K562 (cell line): ENCODE results near the gene LCE2C. TPM values are rescaled to one million over a fixed set of nuclear protein-coding genes. Genes with fewer than 3 reads are reported as not detected.

ENCODE experiments used
- ATAC-seq: fragments of 200-7000 bp; cut with Tn5 transposase; 3 replicates; pipeline ENCODE4 v1.9.1; 2020; ENCODE audit warnings: moderate library complexity
- BruUV-seq: library from RNA; stranded (reverse); fragments of 400-500 nt; replicated peaks from 2 replicates; lab custom pipeline; 2021; lab: Mats Ljungman, UMichigan
- CTCF ChIA-PET: fragments of 300-600 bp; formaldehyde crosslinking; extraction: SDS; loops from one replicate; lab custom pipeline; 2021; ENCODE audit warnings: low intra/inter-chr PET ratio; lab: Yijun Ruan, JAX
- POLR2A ChIA-PET: fragments of 300-600, 350-650 bp; sonication (Branson Sonifier 250); formaldehyde crosslinking; extraction: SDS; loops from one replicate; lab custom pipeline; 2021; ENCODE audit warnings: antibody characterized with exemption, inconsistent platforms; lab: Yijun Ruan, JAX
- DNase-seq, 4 experiments: peaks; one replicate each; pipeline versions ENCODE4 v3.0.0 to v3.0.0-alpha.2; 2011 to 2018; ENCODE audit warnings: low spot score in 3 of 4, mixed read lengths in 3 of 4; ENCODE audit errors: extremely low read depth in 1 of 4
- FAIRE-seq: peaks from 2 replicates; lab custom pipeline; 2011; peaks lifted over from hg19 to GRCh38; lab: Jason Lieb, UNC
- H2AFZ ChIP-seq: 2 replicates; pipeline ENCODE4 v1.6.0; 2011; ENCODE audit warnings: low read depth, low read length, control low read depth, inconsistent platforms
- H3K27ac ChIP-seq: fragments of 200-600 bp; 3 replicates; pipeline ENCODE4 v1.8.0; 2011; ENCODE audit warnings: low read depth, mild to moderate bottlenecking, control low read depth, inconsistent platforms, low read length, moderate library complexity, mixed read lengths; ENCODE audit errors: extremely low read depth
- H3K27me3 ChIP-seq, 2 experiments: fragments of 300-600 bp in 1 of 2; 2 replicates in 1 of 2; 3 replicates in 1 of 2; pipeline versions ENCODE4 v1.6.0 to v1.8.0; 2011; ENCODE audit warnings: inconsistent platforms in 2 of 2, low read length in 2 of 2, mild to moderate bottlenecking in 1 of 2, mixed read lengths in 1 of 2, moderate library complexity in 1 of 2; ENCODE audit not compliant: control insufficient read depth in 2 of 2, insufficient read depth in 2 of 2
- H3K36me3 ChIP-seq: fragments of 300-600 bp; 3 replicates; pipeline ENCODE4 v1.8.0; 2011; ENCODE audit warnings: mild to moderate bottlenecking, low read length, inconsistent platforms; ENCODE audit not compliant: control insufficient read depth, insufficient read depth
- H3K4me1 ChIP-seq, 2 experiments: fragments of 200-600 bp in 1 of 2; replicated peaks in 1 of 2; 2 replicates in 1 of 2; 3 replicates in 1 of 2; pipeline versions ENCODE4 v1.5.1 to v1.8.0; 2011; ENCODE audit warnings: inconsistent platforms in 2 of 2, low read length in 2 of 2, mild to moderate bottlenecking in 1 of 2, mixed read lengths in 1 of 2, moderate library complexity in 1 of 2; ENCODE audit not compliant: control insufficient read depth in 2 of 2, insufficient read depth in 2 of 2
- H3K4me2 ChIP-seq: 2 replicates; pipeline ENCODE4 v1.6.1; 2011; ENCODE audit warnings: low read length, control low read depth, inconsistent platforms, mixed read lengths; ENCODE audit not compliant: insufficient read depth
- H3K4me3 ChIP-seq: fragments of 200-600 bp; sonication (generic), shearing (Covaris generic); 2 replicates; pipeline ENCODE4 v1.5.1; 2016; ENCODE audit warnings: control low read depth, inconsistent platforms
- H3K79me2 ChIP-seq: fragments of 200-600 bp; 3 replicates; pipeline ENCODE4 v1.8.0; 2011; ENCODE audit warnings: low read length, inconsistent platforms; ENCODE audit not compliant: control insufficient read depth, insufficient read depth
- H3K9ac ChIP-seq, 2 experiments: 2 replicates each; pipeline versions ENCODE4 v1.6.0 to v1.6.1; 2011; ENCODE audit warnings: low read depth in 2 of 2, low read length in 2 of 2, control low read depth in 1 of 2, inconsistent platforms in 1 of 2, mild to moderate bottlenecking in 1 of 2, mixed read lengths in 1 of 2; ENCODE audit not compliant: insufficient read depth in 1 of 2
- H3K9me1 ChIP-seq: one replicate; pipeline ENCODE4 v1.6.0; 2011; ENCODE audit warnings: inconsistent platforms, mild to moderate bottlenecking, low read length, moderate library complexity; ENCODE audit not compliant: control insufficient read depth, insufficient read depth
- H3K9me3 ChIP-seq: replicated peaks from 2 replicates; pipeline ENCODE4 v1.5.1; 2011; ENCODE audit warnings: low read depth, low read length, inconsistent platforms; ENCODE audit not compliant: control insufficient read depth, insufficient read depth
- H4K20me1 ChIP-seq: replicated peaks from 2 replicates; pipeline ENCODE4 v1.6.1; 2011; ENCODE audit warnings: low read length, inconsistent platforms, mixed read lengths; ENCODE audit not compliant: control insufficient read depth, insufficient read depth
- ESRRB ChIP-seq: fragments of 250-450 bp; sonication (Bioruptor Pico); IDR thresholded peaks from 2 replicates; pipeline ENCODE4 v1.5.0; 2020; ENCODE audit warnings: mild to moderate bottlenecking, moderate library complexity, borderline replicate concordance
- ETV1 ChIP-seq: fragments of 450-650 bp; conservative IDR thresholded peaks from 2 replicates; pipeline ENCODE4 v1.6.1; 2016; ENCODE audit warnings: missing genetic modification characterization, control low read depth, low read depth, missing compliant biosample characterization
- FOXA1 ChIP-seq: fragments of 450-650 bp; IDR thresholded peaks from 2 replicates; pipeline ENCODE4 v1.6.1; 2016; ENCODE audit warnings: mild to moderate bottlenecking, borderline replicate concordance
- FOXK1 ChIP-seq: sonication (generic); formaldehyde crosslinking; IDR thresholded peaks from 2 replicates; pipeline ENCODE4 v1.8.0; 2022; ENCODE audit warnings: missing genetic modification reagents, mild to moderate bottlenecking, borderline replicate concordance
- HDAC8 ChIP-seq: fragments of 450-650 bp; IDR thresholded peaks from 2 replicates; pipeline ENCODE4 v1.6.1; 2016; ENCODE audit warnings: mild to moderate bottlenecking, missing genetic modification characterization, moderate library complexity, missing compliant biosample characterization
- HMG20A ChIP-seq: fragments of 450-650 bp; formaldehyde crosslinking; conservative IDR thresholded peaks from 2 replicates; pipeline ENCODE4 v1.4.0; 2020; ENCODE audit warnings: mild to moderate bottlenecking, mixed read lengths
- NR1H2 ChIP-seq: sonication (generic); formaldehyde crosslinking; IDR thresholded peaks from 2 replicates; pipeline ENCODE4 v1.4.0; 2020; ENCODE audit warnings: mild to moderate bottlenecking, missing genetic modification reagents
- SOX6 ChIP-seq: fragments of 450-650 bp; IDR thresholded peaks from 2 replicates; pipeline ENCODE4 v1.6.1; 2014; ENCODE audit warnings: mild to moderate bottlenecking
- TGIF2 ChIP-seq: sonication (generic); formaldehyde crosslinking; IDR thresholded peaks from 2 replicates; pipeline ENCODE4 v1.8.1; 2022; ENCODE audit warnings: mild to moderate bottlenecking, missing genetic modification reagents, moderate library complexity
- TSC22D4 ChIP-seq: fragments of 450-650 bp; IDR thresholded peaks from 2 replicates; pipeline ENCODE4 v1.6.1; 2016; ENCODE audit warnings: missing genetic modification characterization, missing biosample characterization, control low read depth
- XRCC4 ChIP-seq: IDR thresholded peaks from one replicate; pipeline ENCODE4 v1.6.1; 2011; ENCODE audit not compliant: insufficient read depth, insufficient read length; ENCODE audit errors: extremely low read depth
- ZBTB7A ChIP-seq: IDR thresholded peaks from 2 replicates; pipeline ENCODE4 v1.6.1; 2011; ENCODE audit warnings: low read depth, mild to moderate bottlenecking, low read length, moderate library complexity, borderline replicate concordance; ENCODE audit not compliant: control insufficient read depth
- WGBS: fragments of 100-300 bp; shearing (Covaris generic); methylation state at CpG from one replicate; pipeline ENCODE4 v1.1.6; 2016; ENCODE audit warnings: low coverage, mixed read lengths; ENCODE audit not compliant: insufficient coverage; ENCODE audit errors: missing lambda C conversion rate; 5-methylcytosine and 5-hydroxymethylcytosine counted together
- in situ Hi-C: fragments of 300-500 bp; cut with MboI; formaldehyde crosslinking; loops from 4 replicates; pipeline ENCODE4 v1.15.0; 2018; ENCODE audit warnings: inconsistent platforms, mixed read lengths
- intact Hi-C: fragments of 100-400 bp; cut with micrococcal nuclease; formaldehyde crosslinking; loops from 2 replicates; pipeline ENCODE4 v1.14.2; 2022
- polyA plus RNA-seq, 8 experiments: library from polyadenylated mRNA; depleted of rRNA in 4 of 8; stranded (reverse) in 5 of 8; unstranded in 3 of 8; fragments of >200 nt; fragmentation: Nextera tagmentation in 2 of 8; fragmentation: Illumina TruSeq in 1 of 8; extraction: Ambion mirVana in 2 of 8; extraction: Trizol in 1 of 8; gene quantifications; 2 replicates each; pipeline versions ENCODE4 v1.2.1 to v1.2.3, GENCODE V29; 2011 to 2014; ENCODE audit warnings: inconsistent platforms in 1 of 8, missing spikeins in 1 of 8
- total RNA-seq, 7 experiments: library from RNA; depleted of rRNA in 6 of 7; stranded (reverse); fragments of >200 nt in 6 of 7; fragmentation: Illumina TruSeq in 2 of 7; extraction: Trizol in 2 of 7; gene quantifications; 2 replicates each; pipeline versions ENCODE4 v1.2.1 to v1.2.3, GENCODE V29; 2011 to 2021; ENCODE audit warnings: low replicate concordance in 1 of 7
- TF ChIP-seq, protein P1 (sequence below), 2 experiments: fragments of 450-650 bp; formaldehyde crosslinking in 1 of 2; IDR thresholded peaks; 2 replicates each; pipeline versions ENCODE4 v1.4.0 to v1.6.1; 2014 to 2020; ENCODE audit warnings: mild to moderate bottlenecking in 2 of 2, borderline replicate concordance in 1 of 2, low read depth in 1 of 2
- TF ChIP-seq, protein P2 (sequence below): fragments of 450-650 bp; IDR thresholded peaks from 2 replicates; pipeline ENCODE4 v1.6.1; 2018; ENCODE audit warnings: mild to moderate bottlenecking, low read depth; ENCODE audit not compliant: partially characterized antibody

LCE2C gene
- total and polyA plus RNA-seq, 9 of the 15 experiments (the other 6 are each of a cell fraction or from before 2014, with no cell fraction given): not detected

DNA sequence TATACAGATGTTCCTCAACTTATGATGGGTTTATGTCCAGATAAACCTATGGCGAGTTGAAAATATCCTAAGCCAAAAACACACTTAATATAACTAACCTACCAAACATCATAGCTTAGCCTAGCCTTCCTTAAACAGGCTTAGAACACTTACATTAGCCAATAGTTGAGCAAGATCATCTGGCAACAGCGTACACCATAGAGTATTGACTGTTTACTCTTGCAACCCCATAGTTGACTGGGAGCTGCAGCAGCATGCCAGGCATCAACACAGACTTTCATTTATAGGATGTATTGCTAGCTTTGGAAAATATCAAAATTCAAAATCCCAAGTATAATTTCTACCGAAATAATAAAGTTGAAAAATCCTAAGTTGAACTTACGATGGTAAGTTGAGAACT lies 17.4 kb upstream of the LCE2C start:
- ChIA-PET CTCF (no interaction called here), POLR2A (no interaction called here)
- Histone ChIP-seq H3K9ac (no peak overlapping the region), H3K27me3 (no peaks in the 10 kb centered on the region), H3K9me3 (no peaks in the 10 kb centered on the region), H3K4me3 (no peak overlapping the region), H3K9me1 (no peaks in the 10 kb centered on the region), H2AFZ (no peak overlapping the region), H3K79me2 (no peaks in the 10 kb centered on the region), H3K4me2 (no peak overlapping the region), H4K20me1 (no peaks in the 10 kb centered on the region), H3K27ac (no peak overlapping the region), H3K36me3 (no peaks in the 10 kb centered on the region), H3K4me1 (no peaks in the 10 kb centered on the region)
- BruUV-seq: no TSS peak
- 2% methylated on average over 4 of the region's 4 CpGs for WGBS
- DNase-seq (no peak), ATAC-seq (no peak), FAIRE-seq (no peak)
- in situ Hi-C loops (loop anchor here (10.0 kb wide), 1 partner anchor 567 kb away; no protein-coding TSS in a partner anchor), intact Hi-C loops (loop anchor here (10.0 kb wide), 2 partner anchors 87 to 537 kb away; no protein-coding TSS in a partner anchor)
- TF ChIP-seq SOX6 (no peak), NR1H2 (no peak), FOXK1 (CRISPR knock-in tag) (no peak), FOXA1 (no peak), TGIF2 (CRISPR knock-in tag) (no peak), XRCC4 (no peak), HDAC8 (no peak), ETV1 (tag) (no peak), HMG20A (no peak), TSC22D4 (no peak), ESRRB (CRISPR knock-in tag) (no peak), ZBTB7A (no peak)
- TF ChIP-seq, protein P1, sequence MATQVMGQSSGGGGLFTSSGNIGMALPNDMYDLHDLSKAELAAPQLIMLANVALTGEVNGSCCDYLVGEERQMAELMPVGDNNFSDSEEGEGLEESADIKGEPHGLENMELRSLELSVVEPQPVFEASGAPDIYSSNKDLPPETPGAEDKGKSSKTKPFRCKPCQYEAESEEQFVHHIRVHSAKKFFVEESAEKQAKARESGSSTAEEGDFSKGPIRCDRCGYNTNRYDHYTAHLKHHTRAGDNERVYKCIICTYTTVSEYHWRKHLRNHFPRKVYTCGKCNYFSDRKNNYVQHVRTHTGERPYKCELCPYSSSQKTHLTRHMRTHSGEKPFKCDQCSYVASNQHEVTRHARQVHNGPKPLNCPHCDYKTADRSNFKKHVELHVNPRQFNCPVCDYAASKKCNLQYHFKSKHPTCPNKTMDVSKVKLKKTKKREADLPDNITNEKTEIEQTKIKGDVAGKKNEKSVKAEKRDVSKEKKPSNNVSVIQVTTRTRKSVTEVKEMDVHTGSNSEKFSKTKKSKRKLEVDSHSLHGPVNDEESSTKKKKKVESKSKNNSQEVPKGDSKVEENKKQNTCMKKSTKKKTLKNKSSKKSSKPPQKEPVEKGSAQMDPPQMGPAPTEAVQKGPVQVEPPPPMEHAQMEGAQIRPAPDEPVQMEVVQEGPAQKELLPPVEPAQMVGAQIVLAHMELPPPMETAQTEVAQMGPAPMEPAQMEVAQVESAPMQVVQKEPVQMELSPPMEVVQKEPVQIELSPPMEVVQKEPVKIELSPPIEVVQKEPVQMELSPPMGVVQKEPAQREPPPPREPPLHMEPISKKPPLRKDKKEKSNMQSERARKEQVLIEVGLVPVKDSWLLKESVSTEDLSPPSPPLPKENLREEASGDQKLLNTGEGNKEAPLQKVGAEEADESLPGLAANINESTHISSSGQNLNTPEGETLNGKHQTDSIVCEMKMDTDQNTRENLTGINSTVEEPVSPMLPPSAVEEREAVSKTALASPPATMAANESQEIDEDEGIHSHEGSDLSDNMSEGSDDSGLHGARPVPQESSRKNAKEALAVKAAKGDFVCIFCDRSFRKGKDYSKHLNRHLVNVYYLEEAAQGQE (IDR thresholded peaks at IDR 0.05; ENCODE audit: borderline replicate concordance): no peak
- TF ChIP-seq, protein P1 (CRISPR knock-in tag; IDR thresholded peaks at IDR 0.05; ENCODE audit: low read depth): no peak
- TF ChIP-seq, protein P2, sequence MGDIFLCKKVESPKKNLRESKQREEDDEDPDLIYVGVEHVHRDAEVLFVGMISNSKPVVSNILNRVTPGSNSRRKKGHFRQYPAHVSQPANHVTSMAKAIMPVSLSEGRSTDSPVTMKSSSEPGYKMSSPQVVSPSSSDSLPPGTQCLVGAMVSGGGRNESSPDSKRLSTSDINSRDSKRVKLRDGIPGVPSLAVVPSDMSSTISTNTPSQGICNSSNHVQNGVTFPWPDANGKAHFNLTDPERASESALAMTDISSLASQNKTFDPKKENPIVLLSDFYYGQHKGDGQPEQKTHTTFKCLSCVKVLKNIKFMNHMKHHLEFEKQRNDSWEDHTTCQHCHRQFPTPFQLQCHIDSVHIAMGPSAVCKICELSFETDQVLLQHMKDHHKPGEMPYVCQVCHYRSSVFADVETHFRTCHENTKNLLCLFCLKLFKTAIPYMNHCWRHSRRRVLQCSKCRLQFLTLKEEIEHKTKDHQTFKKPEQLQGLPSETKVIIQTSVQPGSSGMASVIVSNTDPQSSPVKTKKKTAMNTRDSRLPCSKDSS: no peak
